IMR-90 (cell line): ENCODE results near the gene SCLY.

Source experiments
- CEBPB ChIP-seq: IDR thresholded peaks from 2 replicates; pipeline ENCODE4 v1.6.1; 2012; ENCODE audit warnings: low read depth, low read length, improper control_type of control experiment
- CHD1 ChIP-seq: IDR thresholded peaks from 2 replicates; pipeline ENCODE4 v1.6.1; 2012; ENCODE audit warnings: low read depth, low read length, improper control_type of control experiment
- MAFK ChIP-seq: IDR thresholded peaks from 2 replicates; pipeline ENCODE4 v1.6.1; 2012; ENCODE audit warnings: low read depth, low read length, improper control_type of control experiment
- POLR2A ChIP-seq: IDR thresholded peaks from 2 replicates; pipeline ENCODE4 v1.6.1; 2012; ENCODE audit warnings: mild to moderate bottlenecking, low read depth, low read length
- RAD21 ChIP-seq: IDR thresholded peaks from 2 replicates; pipeline ENCODE4 v1.6.1; 2012; ENCODE audit warnings: low read length, improper control_type of control experiment
- RFX5 ChIP-seq: IDR thresholded peaks from 2 replicates; pipeline ENCODE4 v1.8.0; 2012; ENCODE audit warnings: low read depth, mild to moderate bottlenecking, low read length, moderate library complexity
- USF2 ChIP-seq: fragments of 150-350 bp; IDR thresholded peaks from 2 replicates; pipeline ENCODE4 v1.6.1; 2017; ENCODE audit warnings: mild to moderate bottlenecking, antibody characterized with exemption, low read length, low read depth
- TF ChIP-seq, protein P1 (sequence below): conservative IDR thresholded peaks from 2 replicates; pipeline ENCODE4 v1.5.1; 2012; ENCODE audit warnings: mild to moderate bottlenecking, low read depth, low read length, improper control_type of control experiment

DNA sequence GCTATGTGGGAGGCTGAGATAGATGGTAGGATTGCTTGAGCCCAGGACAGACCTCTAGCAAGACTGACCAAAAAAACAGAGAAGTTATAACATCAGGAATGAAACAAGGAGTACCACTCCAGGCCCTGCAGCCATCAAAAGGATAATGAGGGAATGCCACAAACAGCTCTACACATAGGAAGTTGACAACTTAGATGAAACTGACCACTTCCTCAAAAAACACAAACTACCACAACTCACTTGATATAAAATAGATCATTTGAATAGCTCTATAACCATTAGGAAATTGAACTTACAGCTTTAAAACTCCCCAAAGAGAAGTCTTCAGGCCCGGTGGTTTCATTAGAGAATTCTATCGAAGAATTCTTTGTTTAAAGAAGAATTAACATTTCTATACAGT, 26.4 kb downstream of the SCLY start:
- TF ChIP-seq POLR2A (no peak), MAFK (no peak), RAD21 (no peak), RFX5 (no peak), CHD1 (no peak), CEBPB (no peak), USF2 (no peak)
- TF ChIP-seq, protein P1, sequence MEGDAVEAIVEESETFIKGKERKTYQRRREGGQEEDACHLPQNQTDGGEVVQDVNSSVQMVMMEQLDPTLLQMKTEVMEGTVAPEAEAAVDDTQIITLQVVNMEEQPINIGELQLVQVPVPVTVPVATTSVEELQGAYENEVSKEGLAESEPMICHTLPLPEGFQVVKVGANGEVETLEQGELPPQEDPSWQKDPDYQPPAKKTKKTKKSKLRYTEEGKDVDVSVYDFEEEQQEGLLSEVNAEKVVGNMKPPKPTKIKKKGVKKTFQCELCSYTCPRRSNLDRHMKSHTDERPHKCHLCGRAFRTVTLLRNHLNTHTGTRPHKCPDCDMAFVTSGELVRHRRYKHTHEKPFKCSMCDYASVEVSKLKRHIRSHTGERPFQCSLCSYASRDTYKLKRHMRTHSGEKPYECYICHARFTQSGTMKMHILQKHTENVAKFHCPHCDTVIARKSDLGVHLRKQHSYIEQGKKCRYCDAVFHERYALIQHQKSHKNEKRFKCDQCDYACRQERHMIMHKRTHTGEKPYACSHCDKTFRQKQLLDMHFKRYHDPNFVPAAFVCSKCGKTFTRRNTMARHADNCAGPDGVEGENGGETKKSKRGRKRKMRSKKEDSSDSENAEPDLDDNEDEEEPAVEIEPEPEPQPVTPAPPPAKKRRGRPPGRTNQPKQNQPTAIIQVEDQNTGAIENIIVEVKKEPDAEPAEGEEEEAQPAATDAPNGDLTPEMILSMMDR: no peak
